ENCODE measurements around the gene LGALSL.

DNA sequence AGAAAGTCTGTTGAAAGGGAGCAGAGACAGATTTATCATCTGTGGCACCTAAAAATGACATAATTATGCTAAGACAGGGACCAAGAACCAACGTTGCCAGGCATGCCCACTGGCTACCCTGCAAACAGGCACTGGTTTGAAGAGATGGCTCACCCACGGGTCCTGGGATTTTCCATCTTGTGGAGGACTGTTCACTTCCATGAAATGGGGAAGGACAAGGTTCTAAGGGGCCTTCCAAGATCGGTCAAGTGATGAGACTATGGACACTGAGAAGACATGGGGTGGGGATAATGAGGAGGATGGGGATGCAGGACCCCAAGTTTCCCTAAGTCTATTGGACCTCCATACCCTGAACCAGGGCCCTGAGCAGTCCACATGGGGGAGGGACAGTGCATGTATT lies 18.9 kb downstream of the LGALSL start:
- TF ChIP-seq, protein P1, sequence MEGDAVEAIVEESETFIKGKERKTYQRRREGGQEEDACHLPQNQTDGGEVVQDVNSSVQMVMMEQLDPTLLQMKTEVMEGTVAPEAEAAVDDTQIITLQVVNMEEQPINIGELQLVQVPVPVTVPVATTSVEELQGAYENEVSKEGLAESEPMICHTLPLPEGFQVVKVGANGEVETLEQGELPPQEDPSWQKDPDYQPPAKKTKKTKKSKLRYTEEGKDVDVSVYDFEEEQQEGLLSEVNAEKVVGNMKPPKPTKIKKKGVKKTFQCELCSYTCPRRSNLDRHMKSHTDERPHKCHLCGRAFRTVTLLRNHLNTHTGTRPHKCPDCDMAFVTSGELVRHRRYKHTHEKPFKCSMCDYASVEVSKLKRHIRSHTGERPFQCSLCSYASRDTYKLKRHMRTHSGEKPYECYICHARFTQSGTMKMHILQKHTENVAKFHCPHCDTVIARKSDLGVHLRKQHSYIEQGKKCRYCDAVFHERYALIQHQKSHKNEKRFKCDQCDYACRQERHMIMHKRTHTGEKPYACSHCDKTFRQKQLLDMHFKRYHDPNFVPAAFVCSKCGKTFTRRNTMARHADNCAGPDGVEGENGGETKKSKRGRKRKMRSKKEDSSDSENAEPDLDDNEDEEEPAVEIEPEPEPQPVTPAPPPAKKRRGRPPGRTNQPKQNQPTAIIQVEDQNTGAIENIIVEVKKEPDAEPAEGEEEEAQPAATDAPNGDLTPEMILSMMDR (IDR thresholded peaks at IDR 0.05 in 4 of 5, conservative IDR thresholded peaks at IDR 0.05 in 1 of 5): no peak
- no peak for TF ChIP-seq POLR2A (IDR thresholded peaks at IDR 0.05)
